HUES48 (cell line): Measurements from ENCODE around the gene MYO1B.
A peak's percentile ranks its signal among the peaks of the same experiment; 100 is the strongest.

Source experiments
- H3K27ac ChIP-seq: one replicate; pipeline ENCODE4 v1.7.0; 2013; ENCODE audit warnings: low read depth, low read length, inconsistent platforms
- H3K27me3 ChIP-seq: 2 replicates; pipeline ENCODE4 v1.6.1; 2013; ENCODE audit warnings: mild to moderate bottlenecking, low read length; ENCODE audit not compliant: control insufficient read depth, insufficient read depth
- H3K36me3 ChIP-seq: 2 replicates; pipeline ENCODE4 v1.6.1; 2013; ENCODE audit warnings: low read length; ENCODE audit not compliant: control insufficient read depth, insufficient read depth
- H3K4me1 ChIP-seq: 2 replicates; pipeline ENCODE4 v1.6.1; 2013; ENCODE audit warnings: mild to moderate bottlenecking, low read length; ENCODE audit not compliant: control insufficient read depth, insufficient read depth
- H3K4me3 ChIP-seq: 2 replicates; pipeline ENCODE4 v1.5.1; 2013; ENCODE audit warnings: mild to moderate bottlenecking, low read depth, low read length
- H3K9ac ChIP-seq: 2 replicates; pipeline ENCODE4 v1.6.1; 2013; ENCODE audit warnings: mild to moderate bottlenecking, low read depth, low read length, moderate library complexity
- H3K9me3 ChIP-seq: 2 replicates; pipeline ENCODE4 v1.6.1; 2013; ENCODE audit warnings: low read length; ENCODE audit not compliant: control insufficient read depth, insufficient read depth

MYO1B gene

DNA sequence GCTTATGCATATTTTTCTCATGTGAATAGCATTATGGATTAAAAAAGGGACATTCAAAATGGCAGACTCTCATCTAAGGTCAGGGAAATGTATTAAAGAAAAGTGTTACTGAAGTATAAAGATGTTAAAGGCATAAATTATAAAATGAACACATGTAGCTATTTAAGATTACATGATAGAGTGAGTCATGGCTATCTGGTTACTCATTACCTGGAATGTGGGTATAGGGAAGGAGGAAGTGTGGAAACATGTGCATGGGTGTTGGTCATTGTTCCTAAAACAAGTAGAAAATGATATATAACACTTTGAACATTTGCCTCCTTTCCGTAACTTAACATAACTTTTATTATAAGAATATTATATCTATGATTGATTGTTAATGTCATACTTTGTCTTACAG lies 66.4 kb downstream of the MYO1B start:
- H3K36me3 ChIP-seq = no peaks in the 10 kb centered on the region
- H3K27me3 ChIP-seq = no peaks in the 10 kb centered on the region
- no peaks in the 10 kb centered on the region for H3K9me3 ChIP-seq
- no peak overlapping the region for H3K4me3 ChIP-seq
- peaks cover 7% of the 10 kb centered on the region for H3K4me1 ChIP-seq
- H3K9ac ChIP-seq = no peak overlapping the region
- H3K27ac ChIP-seq = no peak overlapping the region

DNA sequence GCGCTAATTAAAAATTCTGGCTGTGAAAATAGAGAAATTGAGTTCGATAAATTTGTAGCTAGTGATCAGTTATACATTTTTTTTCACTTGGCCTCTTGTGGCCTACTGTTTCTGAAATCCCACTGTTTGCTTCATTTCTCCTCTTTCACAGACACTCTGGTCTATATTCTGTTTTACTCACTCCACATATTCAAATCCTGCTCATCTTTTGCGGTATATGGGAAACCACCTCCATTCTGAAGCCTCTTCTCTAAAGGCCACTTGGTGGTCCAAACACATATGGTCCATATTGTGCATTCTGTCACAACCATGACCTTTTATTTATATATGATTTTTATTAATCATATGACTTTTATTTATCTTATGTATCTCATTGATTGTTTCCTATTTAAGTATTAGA lies 67.0 kb downstream of the MYO1B start:
- no peak overlapping the region for H3K4me3 ChIP-seq
- H3K27me3 ChIP-seq = no peaks in the 10 kb centered on the region
- peaks cover 11% of the 10 kb centered on the region for H3K4me1 ChIP-seq
- no peaks in the 10 kb centered on the region for H3K9me3 ChIP-seq
- H3K36me3 ChIP-seq = no peaks in the 10 kb centered on the region
- no peak overlapping the region for H3K27ac ChIP-seq
- H3K9ac ChIP-seq = no peak overlapping the region

- no peak overlapping the region for H3K9ac ChIP-seq
- H3K27ac ChIP-seq = no peak overlapping the region
- H3K4me1 ChIP-seq = peaks cover 8% of the 10 kb centered on the region
- H3K9me3 ChIP-seq = no peaks in the 10 kb centered on the region
- no peaks in the 10 kb centered on the region for H3K36me3 ChIP-seq
- H3K27me3 ChIP-seq = no peaks in the 10 kb centered on the region
- H3K4me3 ChIP-seq = no peak overlapping the region
These were observed 67.5 kb downstream of the MYO1B start for GRCh38 chr2:191312662-191313061.

- no peak overlapping the region for H3K27ac ChIP-seq
- no peaks in the 10 kb centered on the region for H3K27me3 ChIP-seq
These were observed 69.6 kb downstream of the MYO1B start for GRCh38 chr2:191314697-191315364.

DNA sequence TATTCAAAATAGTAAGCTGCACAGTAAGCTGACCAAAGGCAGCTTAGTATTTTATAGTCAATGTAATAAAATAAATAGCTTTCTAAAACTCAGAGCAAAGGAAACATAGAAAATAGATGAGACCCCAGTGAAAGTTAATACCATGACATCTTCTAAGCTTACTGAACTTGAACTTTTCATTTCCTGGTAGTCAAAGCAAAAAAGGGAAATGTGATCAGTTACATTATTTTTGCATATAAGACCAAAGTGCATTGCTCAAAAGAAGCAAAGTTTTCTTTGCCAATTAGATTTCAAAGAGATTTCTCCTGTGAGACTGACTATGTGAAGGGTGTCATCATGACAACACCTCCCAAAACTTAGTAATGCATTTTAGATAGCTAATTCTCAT lies 70.2 kb downstream of the MYO1B start:
- Histone ChIP-seq H3K9me3 (no peaks in the 10 kb centered on the region), H3K36me3 (no peaks in the 10 kb centered on the region), H3K27ac (no peak overlapping the region), H3K27me3 (no peaks in the 10 kb centered on the region), H3K4me3 (no peak overlapping the region), H3K9ac (no peak overlapping the region), H3K4me1 (peaks cover 26% of the 10 kb centered on the region)

More at GRCh38 chr2:191314697-191315364, 69.6 kb downstream of the MYO1B start:
- H3K9ac ChIP-seq = no peak overlapping the region
- H3K4me1 ChIP-seq = peaks cover 23% of the 10 kb centered on the region
- no peak overlapping the region for H3K4me3 ChIP-seq
- no peaks in the 10 kb centered on the region for H3K9me3 ChIP-seq
- H3K36me3 ChIP-seq = no peaks in the 10 kb centered on the region

DNA sequence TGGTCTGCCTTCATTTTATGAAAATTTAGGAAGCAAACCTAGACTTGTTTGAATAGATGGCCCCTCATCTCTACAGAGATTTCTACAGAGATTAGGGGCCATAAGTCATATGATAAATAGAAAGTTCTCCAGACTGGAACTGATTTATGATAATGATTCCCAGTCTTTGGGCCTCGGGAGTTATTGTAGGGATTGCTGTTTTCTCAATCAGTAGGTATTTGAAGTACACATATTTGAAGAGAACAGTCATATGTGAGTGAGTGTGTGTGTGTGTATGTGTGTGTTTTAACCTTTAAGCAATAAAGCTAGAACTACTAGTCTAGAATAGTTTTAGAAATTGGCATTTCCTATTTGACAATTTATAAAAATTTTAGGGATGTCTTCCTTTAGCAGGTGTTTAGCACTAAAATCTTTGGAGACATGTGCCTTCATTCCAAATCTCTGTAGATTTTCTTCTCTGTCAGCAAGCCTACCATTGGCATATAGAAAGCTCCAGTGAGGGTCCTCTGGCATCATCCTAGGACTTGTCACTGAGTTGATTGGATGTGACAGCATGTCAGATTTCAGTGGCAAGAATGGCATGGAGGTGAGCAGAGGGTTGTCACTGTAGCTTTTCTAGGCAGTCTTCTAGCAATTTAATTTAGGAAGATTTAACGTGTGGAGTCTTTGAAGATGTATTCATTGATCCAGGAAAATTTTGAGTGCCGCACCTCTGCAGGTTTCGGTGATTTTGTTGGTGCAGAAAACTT lies 71.2 kb downstream of the MYO1B start:
- H3K9ac ChIP-seq = no peak overlapping the region
- no peak overlapping the region for H3K27ac ChIP-seq
- H3K36me3 ChIP-seq = no peaks in the 10 kb centered on the region
- H3K4me3 ChIP-seq = no peak overlapping the region
- H3K27me3 ChIP-seq = no peaks in the 10 kb centered on the region
- H3K4me1 ChIP-seq = peaks cover 35% of the 10 kb centered on the region
- no peaks in the 10 kb centered on the region for H3K9me3 ChIP-seq

DNA sequence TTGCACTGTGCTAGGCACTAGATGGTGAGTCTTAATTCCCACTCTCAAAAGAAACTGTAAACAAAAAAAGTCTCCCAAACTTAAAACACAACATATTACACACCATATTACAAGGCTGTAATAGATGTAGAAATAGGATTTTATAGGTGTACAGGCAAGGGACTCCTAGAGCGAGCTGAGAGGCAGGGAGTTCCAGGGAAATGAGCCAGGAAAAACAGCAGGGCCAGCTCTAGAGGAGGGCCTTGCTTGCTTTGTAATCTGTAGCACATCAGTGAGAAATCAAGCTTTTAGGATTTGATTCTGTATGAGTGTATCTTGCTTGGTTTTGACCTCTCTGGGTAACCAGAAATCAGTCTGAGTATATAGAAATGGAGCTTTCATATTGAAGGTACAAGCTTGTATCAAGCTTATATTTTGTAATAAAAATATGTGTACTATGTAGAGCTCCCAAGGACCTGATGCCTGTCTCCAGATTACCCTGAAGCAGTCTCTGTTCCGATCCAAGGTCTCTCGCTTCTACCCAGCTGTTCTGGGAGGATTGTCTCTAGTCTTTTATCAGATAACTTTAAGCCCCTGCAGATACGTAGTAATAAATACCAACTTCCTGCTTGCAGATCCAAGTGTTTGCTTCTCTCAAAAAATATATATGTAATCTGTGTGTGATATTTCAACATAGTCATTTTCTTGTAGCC lies 73.0 kb downstream of the MYO1B start:
- H3K9ac ChIP-seq = no peak overlapping the region
- no peaks in the 10 kb centered on the region for H3K27me3 ChIP-seq
- no peaks in the 10 kb centered on the region for H3K36me3 ChIP-seq
- peak overlapping the region; percentile 65 for H3K27ac ChIP-seq
- no peak overlapping the region for H3K4me3 ChIP-seq
- no peaks in the 10 kb centered on the region for H3K9me3 ChIP-seq
- H3K4me1 ChIP-seq = peaks cover 53% of the 10 kb centered on the region

GRCh38 chr2:191318729-191319078 lies 73.5 kb downstream of the MYO1B start:
- peak overlapping the region; percentile 65 for H3K27ac ChIP-seq
- H3K9me3 ChIP-seq = no peaks in the 10 kb centered on the region
- no peaks in the 10 kb centered on the region for H3K27me3 ChIP-seq
- H3K4me1 ChIP-seq = peaks cover 55% of the 10 kb centered on the region
- H3K36me3 ChIP-seq = no peaks in the 10 kb centered on the region
- H3K4me3 ChIP-seq = no peak overlapping the region
- H3K9ac ChIP-seq = no peak overlapping the region

- Histone ChIP-seq H3K9ac (no peak overlapping the region), H3K9me3 (peaks cover 3% of the 10 kb centered on the region; the same call in 1 of the 2 replicates), H3K36me3 (no peaks in the 10 kb centered on the region), H3K27ac (peak overlapping the region; percentile 65), H3K27me3 (no peaks in the 10 kb centered on the region), H3K4me1 (peaks cover 55% of the 10 kb centered on the region), H3K4me3 (no peak overlapping the region)
These were observed 74.0 kb downstream of the MYO1B start for GRCh38 chr2:191319186-191319585.

GRCh38 chr2:191320881-191321280 lies 75.7 kb downstream of the MYO1B start:
- no peak overlapping the region for H3K4me3 ChIP-seq
- peaks cover 9% of the 10 kb centered on the region; the same call in 1 of the 2 replicates for H3K9me3 ChIP-seq
- H3K9ac ChIP-seq = no peak overlapping the region
- no peaks in the 10 kb centered on the region for H3K36me3 ChIP-seq
- H3K4me1 ChIP-seq = peaks cover 55% of the 10 kb centered on the region
- peak overlapping the region; percentile 83 for H3K27ac ChIP-seq
- no peaks in the 10 kb centered on the region for H3K27me3 ChIP-seq
